ENCODE results near the gene ESF1. TPM values are rescaled to one million over a fixed set of nuclear protein-coding genes. Genes with fewer than 3 reads are reported as not detected.

Gene ESF1
- total and polyA plus RNA-seq, 2 of the 8 experiments (the other 6 are each of a cell fraction or from before 2014, with no cell fraction given): 1.1 to 32.9 TPM

DNA sequence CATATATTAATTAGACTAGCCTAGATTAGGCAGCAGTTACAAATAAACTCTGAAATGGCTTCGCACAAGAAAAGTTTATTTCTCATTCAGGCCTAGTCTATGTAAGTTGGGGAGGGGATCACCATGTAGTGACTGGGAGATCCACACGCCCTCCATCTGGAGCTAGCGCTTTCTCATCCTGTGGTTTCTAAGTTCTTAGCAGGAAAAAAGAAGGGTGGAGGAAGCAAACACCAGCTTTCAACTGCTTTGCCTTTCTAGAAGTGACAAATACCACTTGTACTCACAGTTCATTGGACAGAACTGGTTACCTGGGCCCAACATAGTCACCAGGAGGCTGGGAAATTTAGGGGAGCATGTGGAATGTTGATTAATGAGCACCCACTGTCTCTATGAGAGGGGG, 46.8 kb upstream of the ESF1 start:
- no peak for FAIRE-seq
- H3K4me3 ChIP-seq (ENCODE audit: extremely low read depth in 1 of 4, insufficient read depth in 2 of 4, low read depth in 3 of 4, low read length in 4 of 4): no peak overlapping the region

More for the DNA sequence above, 46.8 kb upstream of the ESF1 start:
- Histone ChIP-seq H3K27me3 (replicated peaks in 1 of 4; ENCODE audit: control insufficient read depth in 3 of 4, extremely low read depth in 1 of 4, insufficient read depth in 3 of 4, low read length in 3 of 4) (no peaks in the 10 kb centered on the region), H2BK15ac (ENCODE audit: low read length) (no peak overlapping the region), H4K5ac (ENCODE audit: insufficient read length, low read depth, low read length) (no peak overlapping the region), H3K23ac (ENCODE audit: insufficient read length) (no peak overlapping the region), H3K27ac (ENCODE audit: low read depth, low read length) (no peak overlapping the region), H2AK5ac (ENCODE audit: low read depth, low read length) (no peak overlapping the region), H3K18ac (ENCODE audit: extremely low read depth, low read length) (no peak overlapping the region), H2BK20ac (ENCODE audit: low read length) (no peak overlapping the region), H2BK5ac (ENCODE audit: low read depth, low read length) (no peak overlapping the region), H4K8ac (ENCODE audit: extremely low read depth, insufficient read depth, low read length) (no peak overlapping the region), H3K4me1 (replicated peaks in 1 of 4; ENCODE audit: control insufficient read depth in 3 of 4, insufficient read depth in 4 of 4, low read length in 3 of 4) (no peaks in the 10 kb centered on the region), H3K79me1 (ENCODE audit: low read depth, low read length) (no peaks in the 10 kb centered on the region), H2BK12ac (ENCODE audit: low read depth, low read length) (no peak overlapping the region), H3K36me3 (ENCODE audit: control insufficient read depth in 2 of 4, insufficient read depth in 4 of 4, low read length in 3 of 4) (no peaks in the 10 kb centered on the region), H3K4me2 (ENCODE audit: insufficient read depth in 1 of 2, low read depth in 2 of 2, low read length in 2 of 2) (no peak overlapping the region), H3K9me3 (ENCODE audit: insufficient read depth in 2 of 2, low read depth in 1 of 2, low read length in 1 of 2) (no peaks in the 10 kb centered on the region), H3K14ac (ENCODE audit: insufficient read length) (no peak overlapping the region), H3K4ac (replicated peaks; ENCODE audit: insufficient read length, low read depth, low read length) (no peak overlapping the region), H3K79me2 (ENCODE audit: control insufficient read depth in 1 of 2, insufficient read depth in 2 of 2, low read length in 2 of 2) (no peaks in the 10 kb centered on the region), H2BK120ac (replicated peaks; ENCODE audit: low read depth, low read length) (no peak overlapping the region), H3K23me2 (ENCODE audit: low read depth, low read length) (no peaks in the 10 kb centered on the region; the same call in 1 of the 2 replicates), H4K91ac (replicated peaks; ENCODE audit: insufficient read length, low read length) (no peak overlapping the region), H3K9ac (replicated peaks in 1 of 4; ENCODE audit: extremely low read depth in 1 of 4, low read depth in 3 of 4, low read length in 3 of 4) (no peak overlapping the region), H3K56ac (replicated peaks; ENCODE audit: insufficient read length, low read depth, low read length) (no peak overlapping the region), H2AFZ (ENCODE audit: low read length) (no peak overlapping the region), H4K20me1 (replicated peaks in 1 of 2; ENCODE audit: control insufficient read depth in 1 of 2, insufficient read depth in 2 of 2, low read length in 2 of 2) (no peaks in the 10 kb centered on the region)
- WGBS, 2 experiments (ENCODE audit: extremely low coverage in 1 of 2, insufficient coverage in 1 of 2, insufficient read length in 1 of 2, insufficient replicate concordance in 2 of 2, low coverage in 1 of 2, low lambda C conversion rate in 2 of 2, missing lambda C conversion rate in 1 of 2): 87% methylated on average over 3 of the region's 3 CpGs; no CpG with 5 or more reads in 1 of the 2 experiments
- POLR2A ChIA-PET (ENCODE audit: partially characterized antibody): no interaction called here
- no peak for DNase-seq (ENCODE audit: low read depth in 1 of 2, low spot score in 2 of 2)
- TF ChIP-seq, protein P1, sequence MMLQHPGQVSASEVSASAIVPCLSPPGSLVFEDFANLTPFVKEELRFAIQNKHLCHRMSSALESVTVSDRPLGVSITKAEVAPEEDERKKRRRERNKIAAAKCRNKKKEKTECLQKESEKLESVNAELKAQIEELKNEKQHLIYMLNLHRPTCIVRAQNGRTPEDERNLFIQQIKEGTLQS (IDR thresholded peaks at IDR 0.05; ENCODE audit: insufficient read depth, low read depth, low read length): no peak
- TF ChIP-seq USF2 (IDR thresholded peaks at IDR 0.05; ENCODE audit: low read length) (no peak), SP1 (IDR thresholded peaks at IDR 0.05; ENCODE audit: low read depth, low read length) (no peak), GABPA (IDR thresholded peaks at IDR 0.05; ENCODE audit: borderline replicate concordance, insufficient read depth, low read length) (no peak), RXRA (IDR thresholded peaks at IDR 0.05; ENCODE audit: insufficient read depth, low read depth, low read length) (no peak), CREB1 (IDR thresholded peaks at IDR 0.05) (no peak), ZNF274 (IDR thresholded peaks at IDR 0.05; ENCODE audit: borderline replicate concordance, extremely low read depth, low read length) (no peak), RFX5 (IDR thresholded peaks at IDR 0.05; ENCODE audit: borderline replicate concordance, low read depth, low read length) (no peak), BCL11A (IDR thresholded peaks at IDR 0.05; ENCODE audit: low read depth in 2 of 2, low read length in 2 of 2) (no peak), CTBP2 (IDR thresholded peaks at IDR 0.05; ENCODE audit: borderline replicate concordance, insufficient read depth, insufficient read length, low read length) (no peak)
- CTCF ChIA-PET (ENCODE audit: partially characterized antibody): interaction anchor here (1.3 to 4.2 kb wide), 2 partner anchors 9 to 12 kb away, joined by 4 to 25 read pairs; no protein-coding TSS in a partner anchor

Measured in H1 (cell line).